ENCODE measurements around the gene AREG. TPM values are rescaled to one million over a fixed set of nuclear protein-coding genes. Genes with fewer than 3 reads are reported as not detected.

The AREG gene
- total RNA-seq, 1 donor from 2014 or later = 14.6 TPM

DNA sequence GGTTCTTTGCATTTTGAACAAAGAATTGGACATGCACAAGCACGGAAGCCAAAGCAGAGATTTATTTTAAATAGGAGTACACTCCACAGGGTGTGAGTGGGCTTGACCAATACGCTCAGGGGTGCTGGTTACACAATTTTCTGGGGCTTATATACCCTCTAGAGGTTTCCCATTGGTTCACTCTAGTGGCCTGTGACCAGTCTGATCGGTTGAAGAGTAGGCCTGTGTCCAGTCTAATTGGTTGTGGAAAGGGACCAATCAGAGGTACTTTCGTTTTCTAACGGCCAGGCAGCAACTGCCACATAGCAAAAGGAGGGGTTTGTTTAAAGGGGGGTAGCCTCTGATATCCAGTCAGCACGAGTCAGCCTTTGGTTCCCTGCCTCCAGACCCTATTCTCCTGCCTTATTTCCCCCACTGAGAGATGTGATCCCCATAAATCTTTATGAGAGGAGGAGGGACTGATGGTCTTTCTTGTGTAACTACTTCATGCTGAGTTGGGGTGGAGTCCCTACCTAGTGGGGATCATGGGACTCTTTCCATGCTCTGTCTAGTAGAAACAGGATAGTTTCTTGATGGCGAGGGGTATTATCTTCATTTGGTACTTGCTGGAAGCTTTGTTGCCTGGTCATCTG lies 11.3 kb upstream of the AREG start:
- Histone ChIP-seq H3K27me3 (no peaks in the 10 kb centered on the region), H3K36me3 (no peaks in the 10 kb centered on the region), H3K27ac (no peak overlapping the region), H3K9me3 (no peaks in the 10 kb centered on the region), H3K4me1 (no peaks in the 10 kb centered on the region), H3K4me3 (no peak overlapping the region)
- intact Hi-C loops (cut with DNase I) = no loop called here
- ATAC-seq (no peak), DNase-seq (no peak)
- TF ChIP-seq, protein P1, sequence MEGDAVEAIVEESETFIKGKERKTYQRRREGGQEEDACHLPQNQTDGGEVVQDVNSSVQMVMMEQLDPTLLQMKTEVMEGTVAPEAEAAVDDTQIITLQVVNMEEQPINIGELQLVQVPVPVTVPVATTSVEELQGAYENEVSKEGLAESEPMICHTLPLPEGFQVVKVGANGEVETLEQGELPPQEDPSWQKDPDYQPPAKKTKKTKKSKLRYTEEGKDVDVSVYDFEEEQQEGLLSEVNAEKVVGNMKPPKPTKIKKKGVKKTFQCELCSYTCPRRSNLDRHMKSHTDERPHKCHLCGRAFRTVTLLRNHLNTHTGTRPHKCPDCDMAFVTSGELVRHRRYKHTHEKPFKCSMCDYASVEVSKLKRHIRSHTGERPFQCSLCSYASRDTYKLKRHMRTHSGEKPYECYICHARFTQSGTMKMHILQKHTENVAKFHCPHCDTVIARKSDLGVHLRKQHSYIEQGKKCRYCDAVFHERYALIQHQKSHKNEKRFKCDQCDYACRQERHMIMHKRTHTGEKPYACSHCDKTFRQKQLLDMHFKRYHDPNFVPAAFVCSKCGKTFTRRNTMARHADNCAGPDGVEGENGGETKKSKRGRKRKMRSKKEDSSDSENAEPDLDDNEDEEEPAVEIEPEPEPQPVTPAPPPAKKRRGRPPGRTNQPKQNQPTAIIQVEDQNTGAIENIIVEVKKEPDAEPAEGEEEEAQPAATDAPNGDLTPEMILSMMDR (IDR thresholded peaks at IDR 0.05) = no peak

DNA sequence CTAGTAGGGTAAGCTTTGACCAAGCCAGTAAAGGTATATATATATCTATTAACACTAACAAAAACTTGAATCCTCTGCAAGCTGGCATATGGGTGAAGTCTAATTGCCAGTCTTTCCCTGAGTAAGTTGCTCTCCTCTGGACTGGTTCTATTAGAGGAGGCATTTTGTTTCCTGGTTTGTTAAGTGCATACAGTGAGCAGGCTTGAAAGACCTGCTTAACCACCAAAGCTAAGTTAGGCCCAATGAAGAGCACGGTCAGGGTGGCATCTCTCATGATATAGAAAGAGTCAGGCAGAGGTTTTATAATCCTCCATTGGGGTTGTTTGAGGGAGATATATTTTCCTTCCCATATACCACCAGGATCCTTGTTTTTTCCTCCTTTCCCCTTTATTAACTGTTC lies 9.6 kb upstream of the AREG start:
- Histone ChIP-seq H3K4me1 (no peaks in the 10 kb centered on the region), H3K27ac (no peak overlapping the region), H3K27me3 (no peaks in the 10 kb centered on the region), H3K36me3 (no peaks in the 10 kb centered on the region), H3K9me3 (no peaks in the 10 kb centered on the region), H3K4me3 (no peak overlapping the region)
- ATAC-seq = no peak
- no peak for DNase-seq
- intact Hi-C loops (cut with DNase I) = no loop called here
- TF ChIP-seq, protein P1 (IDR thresholded peaks at IDR 0.05) = no peak

DNA sequence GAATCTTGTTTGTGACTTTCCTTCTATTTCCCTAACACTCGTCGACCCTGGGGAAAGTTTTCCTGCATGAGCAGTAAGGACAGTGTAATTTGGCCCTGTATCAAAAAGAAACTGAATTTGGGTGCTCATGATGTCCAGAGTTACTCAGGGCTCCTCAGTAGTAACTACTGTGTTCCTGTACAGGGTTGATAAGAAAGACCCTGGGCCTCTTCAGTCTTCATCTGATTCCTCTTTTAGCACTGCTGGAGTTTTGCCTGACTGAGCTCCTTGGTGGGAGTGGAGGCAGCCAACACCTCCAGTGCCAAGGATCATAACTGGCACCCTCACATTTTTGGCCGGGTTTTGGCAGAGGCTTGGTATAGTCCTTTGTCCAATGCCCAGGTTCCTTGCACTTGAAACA lies 7.1 kb upstream of the AREG start:
- ATAC-seq (no peak), DNase-seq (no peak)
- Histone ChIP-seq H3K27ac (no peak overlapping the region), H3K36me3 (no peaks in the 10 kb centered on the region), H3K9me3 (no peaks in the 10 kb centered on the region), H3K4me3 (no peak overlapping the region), H3K27me3 (no peaks in the 10 kb centered on the region), H3K4me1 (no peaks in the 10 kb centered on the region)
- intact Hi-C loops (cut with DNase I) = no loop called here
- TF ChIP-seq, protein P1 (IDR thresholded peaks at IDR 0.05) = no peak

DNA sequence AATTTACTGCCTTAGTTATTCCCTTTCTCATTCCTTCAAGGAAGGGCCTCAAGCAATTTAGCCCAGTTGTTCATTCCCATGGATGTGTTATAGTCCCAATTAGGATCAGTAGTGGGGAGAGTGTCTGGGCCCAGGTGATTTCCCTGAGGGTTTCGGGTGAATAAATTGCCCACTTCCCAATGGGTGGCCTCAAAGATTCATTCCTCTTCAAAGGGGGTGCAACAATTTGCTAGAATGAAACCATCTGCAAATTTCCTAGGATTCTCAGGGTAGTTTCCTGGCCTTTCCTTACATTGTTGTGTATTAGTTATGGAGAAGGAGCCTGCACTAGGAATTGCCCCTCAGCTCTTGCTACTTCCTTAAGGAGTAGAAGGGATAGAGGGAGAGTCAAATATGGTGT lies 6.3 kb upstream of the AREG start:
- TF ChIP-seq, protein P1 (IDR thresholded peaks at IDR 0.05) = no peak
- H3K9me3 ChIP-seq = no peaks in the 10 kb centered on the region
- ATAC-seq (no peak), DNase-seq (no peak)
- H3K36me3 ChIP-seq = no peaks in the 10 kb centered on the region
- no peak overlapping the region for H3K27ac ChIP-seq
- intact Hi-C loops (cut with DNase I) = no loop called here
- no peaks in the 10 kb centered on the region for H3K4me1 ChIP-seq
- no peak overlapping the region for H3K4me3 ChIP-seq
- no peaks in the 10 kb centered on the region for H3K27me3 ChIP-seq

DNA sequence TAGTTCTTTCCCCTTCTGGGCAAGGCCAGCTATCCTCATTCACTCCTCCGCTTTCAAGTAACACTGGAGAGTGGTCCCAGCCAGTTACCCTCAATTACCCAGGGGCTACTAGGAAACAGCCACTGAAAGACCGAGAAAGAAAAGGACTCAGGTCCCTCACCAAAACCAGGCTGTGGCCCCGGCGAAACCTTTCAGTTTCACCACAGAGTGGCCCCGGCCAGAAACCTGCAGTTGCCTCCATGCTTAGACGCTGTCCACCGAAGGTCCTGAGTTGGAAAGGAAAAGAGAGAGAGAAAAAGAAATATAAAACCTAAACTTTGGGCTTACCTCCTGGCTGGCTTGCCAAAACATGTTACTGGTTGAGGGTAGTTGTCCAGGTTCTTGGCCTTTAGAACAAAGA lies 5.0 kb upstream of the AREG start:
- Histone ChIP-seq H3K4me3 (no peak overlapping the region), H3K36me3 (no peaks in the 10 kb centered on the region), H3K27ac (no peak overlapping the region), H3K27me3 (no peaks in the 10 kb centered on the region), H3K9me3 (no peaks in the 10 kb centered on the region), H3K4me1 (no peaks in the 10 kb centered on the region)
- no peak for ATAC-seq
- DNase-seq = no peak
- intact Hi-C loops (cut with DNase I) = no loop called here
- TF ChIP-seq, protein P1 (IDR thresholded peaks at IDR 0.05) = no peak

DNA sequence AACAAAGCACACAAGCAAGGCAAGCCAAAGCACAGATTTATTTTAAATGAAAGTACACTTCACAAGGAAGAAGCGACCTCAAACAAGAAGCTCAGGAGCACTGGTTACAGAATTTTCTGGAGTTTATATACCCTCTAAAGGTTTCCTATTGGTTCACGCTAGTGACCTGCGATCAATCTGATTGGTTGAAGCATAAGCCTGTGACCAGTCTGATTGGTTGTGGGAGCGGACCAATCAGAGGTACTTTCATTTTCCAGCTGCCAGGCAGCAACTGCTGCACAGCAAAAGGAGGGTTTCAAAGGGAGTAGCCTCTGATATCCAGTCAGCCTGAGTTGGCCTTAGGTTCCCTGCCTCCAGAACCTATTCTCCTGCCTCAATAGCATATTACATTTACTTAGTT lies 4.6 kb upstream of the AREG start:
- no peak for DNase-seq
- Histone ChIP-seq H3K4me3 (no peak overlapping the region), H3K36me3 (no peaks in the 10 kb centered on the region), H3K4me1 (no peaks in the 10 kb centered on the region), H3K27me3 (no peaks in the 10 kb centered on the region), H3K27ac (no peak overlapping the region), H3K9me3 (no peaks in the 10 kb centered on the region)
- TF ChIP-seq, protein P1 (IDR thresholded peaks at IDR 0.05) = no peak
- intact Hi-C loops (cut with DNase I) = no loop called here
- no peak for ATAC-seq
